ENCODE results near the gene CLSTN2.

DNA sequence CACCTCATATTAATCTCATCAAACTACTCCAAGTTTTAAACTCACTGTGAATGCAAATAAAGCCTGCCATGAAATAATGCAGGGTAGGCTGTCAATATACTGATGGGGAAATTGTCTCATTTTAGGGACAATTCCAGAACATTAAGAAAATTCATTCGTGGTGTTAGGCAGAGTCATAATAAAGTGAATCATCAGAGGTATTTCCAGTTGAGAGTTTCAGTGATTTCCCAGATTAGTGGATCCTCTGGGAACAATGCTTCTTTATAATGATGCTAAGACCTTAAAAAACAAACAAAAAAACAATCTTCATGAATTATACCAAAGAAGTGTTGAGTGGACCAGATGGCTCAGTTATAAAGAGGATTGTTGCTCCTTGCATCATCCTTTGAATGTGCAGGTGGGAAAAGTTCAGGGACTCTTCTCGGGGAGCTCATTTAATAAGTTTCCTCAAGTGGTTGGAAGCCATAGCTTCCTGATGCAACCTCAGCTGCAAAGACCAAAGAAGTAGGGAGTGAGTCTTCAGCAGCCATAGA lies 381.9 kb downstream of the CLSTN2 start:
- TF ChIP-seq, protein P1, sequence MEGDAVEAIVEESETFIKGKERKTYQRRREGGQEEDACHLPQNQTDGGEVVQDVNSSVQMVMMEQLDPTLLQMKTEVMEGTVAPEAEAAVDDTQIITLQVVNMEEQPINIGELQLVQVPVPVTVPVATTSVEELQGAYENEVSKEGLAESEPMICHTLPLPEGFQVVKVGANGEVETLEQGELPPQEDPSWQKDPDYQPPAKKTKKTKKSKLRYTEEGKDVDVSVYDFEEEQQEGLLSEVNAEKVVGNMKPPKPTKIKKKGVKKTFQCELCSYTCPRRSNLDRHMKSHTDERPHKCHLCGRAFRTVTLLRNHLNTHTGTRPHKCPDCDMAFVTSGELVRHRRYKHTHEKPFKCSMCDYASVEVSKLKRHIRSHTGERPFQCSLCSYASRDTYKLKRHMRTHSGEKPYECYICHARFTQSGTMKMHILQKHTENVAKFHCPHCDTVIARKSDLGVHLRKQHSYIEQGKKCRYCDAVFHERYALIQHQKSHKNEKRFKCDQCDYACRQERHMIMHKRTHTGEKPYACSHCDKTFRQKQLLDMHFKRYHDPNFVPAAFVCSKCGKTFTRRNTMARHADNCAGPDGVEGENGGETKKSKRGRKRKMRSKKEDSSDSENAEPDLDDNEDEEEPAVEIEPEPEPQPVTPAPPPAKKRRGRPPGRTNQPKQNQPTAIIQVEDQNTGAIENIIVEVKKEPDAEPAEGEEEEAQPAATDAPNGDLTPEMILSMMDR (IDR thresholded peaks at IDR 0.05), result no peak
- TF ChIP-seq EP300 (IDR thresholded peaks at IDR 0.05), result no peak

Data from esophagus muscularis mucosa (tissue), 3 donors.